ENCODE data around the gene ANKFY1.

DNA sequence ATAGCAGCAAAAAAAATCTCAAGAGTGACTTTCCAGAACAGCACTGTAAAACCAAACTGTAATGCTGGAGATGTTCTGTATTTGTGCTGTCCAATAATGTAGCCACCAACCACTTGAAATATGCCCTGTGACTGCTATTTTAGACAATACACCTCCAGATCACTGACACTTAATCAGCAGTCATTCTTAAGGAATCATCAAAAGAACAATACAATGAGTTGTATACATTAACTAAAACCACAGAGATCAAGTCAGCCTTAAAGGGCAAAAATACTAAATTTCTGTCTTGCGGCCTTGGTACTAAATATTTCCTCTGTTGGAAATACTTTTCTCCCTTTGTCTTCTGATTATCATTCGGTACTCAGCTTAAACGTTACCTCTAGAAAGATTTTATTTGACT is 33.6 kb upstream of the ANKFY1 start:
- TF ChIP-seq, protein P1, sequence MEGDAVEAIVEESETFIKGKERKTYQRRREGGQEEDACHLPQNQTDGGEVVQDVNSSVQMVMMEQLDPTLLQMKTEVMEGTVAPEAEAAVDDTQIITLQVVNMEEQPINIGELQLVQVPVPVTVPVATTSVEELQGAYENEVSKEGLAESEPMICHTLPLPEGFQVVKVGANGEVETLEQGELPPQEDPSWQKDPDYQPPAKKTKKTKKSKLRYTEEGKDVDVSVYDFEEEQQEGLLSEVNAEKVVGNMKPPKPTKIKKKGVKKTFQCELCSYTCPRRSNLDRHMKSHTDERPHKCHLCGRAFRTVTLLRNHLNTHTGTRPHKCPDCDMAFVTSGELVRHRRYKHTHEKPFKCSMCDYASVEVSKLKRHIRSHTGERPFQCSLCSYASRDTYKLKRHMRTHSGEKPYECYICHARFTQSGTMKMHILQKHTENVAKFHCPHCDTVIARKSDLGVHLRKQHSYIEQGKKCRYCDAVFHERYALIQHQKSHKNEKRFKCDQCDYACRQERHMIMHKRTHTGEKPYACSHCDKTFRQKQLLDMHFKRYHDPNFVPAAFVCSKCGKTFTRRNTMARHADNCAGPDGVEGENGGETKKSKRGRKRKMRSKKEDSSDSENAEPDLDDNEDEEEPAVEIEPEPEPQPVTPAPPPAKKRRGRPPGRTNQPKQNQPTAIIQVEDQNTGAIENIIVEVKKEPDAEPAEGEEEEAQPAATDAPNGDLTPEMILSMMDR (conservative IDR thresholded peaks at IDR 0.05; ENCODE audit: low read depth, low read length): no peak
- TF ChIP-seq EZH2 (IDR thresholded peaks at IDR 0.05; ENCODE audit: low read length, unreplicated experiment): no peak

Measured in PC-3 (cell line).